Ishikawa (cell line): Measurements from ENCODE around the gene MRGPRF.

Source experiments
- CEBPB ChIP-seq: IDR thresholded peaks from 2 replicates; pipeline ENCODE4 v1.6.1; 2012
- EP300 ChIP-seq: IDR thresholded peaks from 2 replicates; pipeline ENCODE4 v1.6.1; 2012; ENCODE audit warnings: borderline replicate concordance
- FOXM1 ChIP-seq: IDR thresholded peaks from 2 replicates; pipeline ENCODE4 v1.6.1; 2012; ENCODE audit warnings: low read depth, borderline replicate concordance
- TAF1 ChIP-seq: IDR thresholded peaks from 2 replicates; pipeline ENCODE4 v1.6.1; 2012; ENCODE audit warnings: low read depth, mild to moderate bottlenecking
- TEAD4 ChIP-seq: IDR thresholded peaks from 2 replicates; pipeline ENCODE4 v1.6.1; 2012
- TF ChIP-seq, protein P1 (sequence below): IDR thresholded peaks from 2 replicates; pipeline ENCODE4 v1.6.1; 2012

DNA sequence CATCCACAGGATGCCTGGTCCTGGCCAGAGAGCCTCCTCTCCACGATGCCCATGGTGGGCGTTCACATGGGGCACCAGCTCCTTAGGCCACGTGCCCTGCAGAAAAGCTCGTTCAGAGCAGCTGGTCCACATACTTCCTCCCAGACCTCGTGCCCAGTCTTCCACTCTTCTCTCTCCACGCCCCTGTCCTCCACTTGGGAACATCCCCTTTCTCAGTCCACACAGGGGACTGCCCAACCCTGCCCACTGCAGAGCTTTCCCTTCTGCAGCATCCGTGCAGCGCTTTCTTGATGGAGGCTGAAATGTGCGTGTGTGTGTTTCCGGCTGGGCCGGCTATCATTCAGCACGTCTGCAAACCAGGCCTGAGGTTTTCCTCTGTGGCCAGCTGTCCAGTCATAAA, 46.9 kb upstream of the MRGPRF start:
- TF ChIP-seq TAF1 (no peak), TEAD4 (no peak), FOXM1 (no peak), EP300 (no peak), CEBPB (no peak)
- TF ChIP-seq, protein P1, sequence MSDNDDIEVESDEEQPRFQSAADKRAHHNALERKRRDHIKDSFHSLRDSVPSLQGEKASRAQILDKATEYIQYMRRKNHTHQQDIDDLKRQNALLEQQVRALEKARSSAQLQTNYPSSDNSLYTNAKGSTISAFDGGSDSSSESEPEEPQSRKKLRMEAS: no peak
